Measurements from ENCODE around the gene CPEB1.

DNA sequence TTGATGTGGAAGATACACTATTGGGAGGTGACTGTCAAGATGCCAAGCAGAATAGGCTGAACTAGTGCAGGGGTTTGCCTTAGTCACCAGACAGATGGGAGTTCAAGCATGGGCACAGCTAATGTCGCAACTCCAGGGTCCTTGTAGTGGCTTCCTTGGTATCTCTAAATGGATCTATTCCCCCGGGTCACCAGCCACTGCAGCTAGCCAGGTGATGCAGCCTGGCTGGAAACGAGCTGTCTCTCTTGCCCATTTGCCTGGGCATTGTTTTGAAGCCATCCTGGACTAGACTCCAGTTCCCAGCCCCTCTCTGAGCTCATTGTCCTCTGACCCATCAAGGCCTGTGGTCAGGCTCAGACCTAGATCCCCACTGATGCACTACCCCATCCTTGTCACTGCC, 8.4 kb upstream of the CPEB1 start:
- TF ChIP-seq, protein P1, sequence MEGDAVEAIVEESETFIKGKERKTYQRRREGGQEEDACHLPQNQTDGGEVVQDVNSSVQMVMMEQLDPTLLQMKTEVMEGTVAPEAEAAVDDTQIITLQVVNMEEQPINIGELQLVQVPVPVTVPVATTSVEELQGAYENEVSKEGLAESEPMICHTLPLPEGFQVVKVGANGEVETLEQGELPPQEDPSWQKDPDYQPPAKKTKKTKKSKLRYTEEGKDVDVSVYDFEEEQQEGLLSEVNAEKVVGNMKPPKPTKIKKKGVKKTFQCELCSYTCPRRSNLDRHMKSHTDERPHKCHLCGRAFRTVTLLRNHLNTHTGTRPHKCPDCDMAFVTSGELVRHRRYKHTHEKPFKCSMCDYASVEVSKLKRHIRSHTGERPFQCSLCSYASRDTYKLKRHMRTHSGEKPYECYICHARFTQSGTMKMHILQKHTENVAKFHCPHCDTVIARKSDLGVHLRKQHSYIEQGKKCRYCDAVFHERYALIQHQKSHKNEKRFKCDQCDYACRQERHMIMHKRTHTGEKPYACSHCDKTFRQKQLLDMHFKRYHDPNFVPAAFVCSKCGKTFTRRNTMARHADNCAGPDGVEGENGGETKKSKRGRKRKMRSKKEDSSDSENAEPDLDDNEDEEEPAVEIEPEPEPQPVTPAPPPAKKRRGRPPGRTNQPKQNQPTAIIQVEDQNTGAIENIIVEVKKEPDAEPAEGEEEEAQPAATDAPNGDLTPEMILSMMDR (IDR thresholded peaks at IDR 0.05): no peak
- TF ChIP-seq POLR2A (IDR thresholded peaks at IDR 0.05) (no peak), POLR2AphosphoS5 (IDR thresholded peaks at IDR 0.05) (no peak), EP300 (IDR thresholded peaks at IDR 0.05) (no peak)

Data from stomach (tissue), 4 donors.